ENCODE data around the gene HIGD1B.
"Not testable (repeated sequence)": the region's sequence is repeated elsewhere in the genome, so short reads cannot be mapped to it uniquely, and the experiment has no call there.

Gene HIGD1B

DNA sequence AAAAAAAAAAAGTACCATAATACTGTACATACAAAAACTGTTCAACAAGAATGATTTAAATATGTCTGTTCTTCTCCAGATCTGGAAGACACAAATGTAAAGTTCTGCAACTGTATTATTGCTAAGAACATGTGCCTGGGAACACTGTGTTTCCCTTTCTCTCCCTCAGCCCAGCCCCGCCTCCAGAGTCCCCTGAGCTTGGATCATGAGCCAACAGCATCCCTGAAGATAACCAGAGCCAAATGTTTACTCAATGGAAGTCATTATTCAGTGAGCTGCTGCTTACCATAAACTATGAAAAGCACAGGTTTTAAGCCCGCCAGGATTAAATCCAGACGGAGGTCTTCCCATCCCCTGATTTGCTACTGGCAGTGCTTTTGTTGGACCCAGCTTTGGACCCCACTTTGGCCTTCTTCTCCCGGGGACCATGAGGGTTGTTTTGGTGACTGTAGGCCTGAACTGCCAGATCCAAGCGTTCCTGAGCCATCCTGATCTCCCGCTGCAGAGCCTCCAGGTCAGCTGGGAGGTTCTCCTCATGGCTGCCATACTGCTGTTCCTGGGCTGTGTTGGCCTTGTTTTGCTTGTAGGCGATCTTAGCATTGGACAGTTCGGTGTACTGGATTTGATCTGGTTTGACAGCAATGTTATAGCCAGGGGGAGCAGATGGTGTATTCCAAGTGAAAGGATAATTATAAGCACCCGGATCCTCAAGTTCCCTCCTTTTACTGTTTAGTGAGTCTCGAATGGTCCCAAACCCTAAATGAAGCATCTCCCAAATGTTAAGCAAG is 43.2 kb upstream of the HIGD1B start:
- DNase-seq (ENCODE audit: low read depth in 1 of 2, low spot score in 1 of 2), result no peak
- Histone ChIP-seq H3K27ac (replicated peaks) (no peak overlapping the region), H3K27me3 (ENCODE audit: insufficient read depth, poor library complexity, severe bottlenecking) (peaks cover 15% of the 10 kb centered on the region), H3K4me3 (replicated peaks; ENCODE audit: insufficient read depth, low read length) (no peak overlapping the region)
- TF ChIP-seq POLR2AphosphoS5 (IDR thresholded peaks at IDR 0.05; ENCODE audit: low read depth), result no peak

DNA sequence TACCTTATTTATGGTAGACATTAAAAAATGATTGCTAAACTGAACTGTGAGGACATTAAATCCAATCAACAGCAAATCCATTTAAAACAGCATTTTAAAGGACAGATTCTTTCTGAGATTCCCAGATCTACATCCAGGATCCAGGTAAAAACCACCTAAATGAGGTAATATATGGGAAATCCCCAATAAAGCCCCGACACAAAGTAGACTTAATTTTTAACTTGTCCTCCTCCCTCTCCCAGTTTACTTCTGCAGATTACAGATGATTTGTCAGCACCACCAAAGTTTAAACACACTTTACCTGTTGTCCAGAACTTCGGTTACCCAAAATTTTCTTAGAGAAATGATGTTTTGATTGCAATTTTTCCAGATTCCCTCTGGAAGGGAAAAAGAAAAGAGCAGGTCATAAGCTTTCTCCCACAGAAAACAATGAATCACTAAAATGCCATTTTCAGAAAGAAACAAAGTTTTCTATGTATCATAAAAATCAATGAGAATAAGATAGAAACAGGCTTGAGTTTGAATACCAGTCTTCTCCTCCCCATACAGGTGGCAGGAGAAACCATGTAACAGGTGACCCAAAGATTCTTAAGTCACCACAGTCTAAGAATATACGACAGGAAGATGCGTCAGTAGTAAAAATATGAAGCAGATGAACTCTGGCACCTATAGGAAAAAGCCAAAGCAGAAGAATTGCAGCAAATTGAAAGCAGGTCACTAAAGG is 40.4 kb upstream of the HIGD1B start:
- Histone ChIP-seq H3K4me3 (replicated peaks; ENCODE audit: insufficient read depth, low read length) (no peak overlapping the region), H3K27me3 (ENCODE audit: insufficient read depth, poor library complexity, severe bottlenecking) (peaks cover 15% of the 10 kb centered on the region), H3K27ac (replicated peaks) (no peak overlapping the region)
- DNase-seq (ENCODE audit: low read depth in 1 of 2, low spot score in 1 of 2), result no peak
- TF ChIP-seq GABPA (IDR thresholded peaks at IDR 0.05; ENCODE audit: low read depth) (no peak), SPI1 (IDR thresholded peaks at IDR 0.05; ENCODE audit: borderline replicate concordance, low read depth) (no peak), POLR2AphosphoS5 (IDR thresholded peaks at IDR 0.05; ENCODE audit: low read depth) (no peak)
- TF ChIP-seq, protein P1, sequence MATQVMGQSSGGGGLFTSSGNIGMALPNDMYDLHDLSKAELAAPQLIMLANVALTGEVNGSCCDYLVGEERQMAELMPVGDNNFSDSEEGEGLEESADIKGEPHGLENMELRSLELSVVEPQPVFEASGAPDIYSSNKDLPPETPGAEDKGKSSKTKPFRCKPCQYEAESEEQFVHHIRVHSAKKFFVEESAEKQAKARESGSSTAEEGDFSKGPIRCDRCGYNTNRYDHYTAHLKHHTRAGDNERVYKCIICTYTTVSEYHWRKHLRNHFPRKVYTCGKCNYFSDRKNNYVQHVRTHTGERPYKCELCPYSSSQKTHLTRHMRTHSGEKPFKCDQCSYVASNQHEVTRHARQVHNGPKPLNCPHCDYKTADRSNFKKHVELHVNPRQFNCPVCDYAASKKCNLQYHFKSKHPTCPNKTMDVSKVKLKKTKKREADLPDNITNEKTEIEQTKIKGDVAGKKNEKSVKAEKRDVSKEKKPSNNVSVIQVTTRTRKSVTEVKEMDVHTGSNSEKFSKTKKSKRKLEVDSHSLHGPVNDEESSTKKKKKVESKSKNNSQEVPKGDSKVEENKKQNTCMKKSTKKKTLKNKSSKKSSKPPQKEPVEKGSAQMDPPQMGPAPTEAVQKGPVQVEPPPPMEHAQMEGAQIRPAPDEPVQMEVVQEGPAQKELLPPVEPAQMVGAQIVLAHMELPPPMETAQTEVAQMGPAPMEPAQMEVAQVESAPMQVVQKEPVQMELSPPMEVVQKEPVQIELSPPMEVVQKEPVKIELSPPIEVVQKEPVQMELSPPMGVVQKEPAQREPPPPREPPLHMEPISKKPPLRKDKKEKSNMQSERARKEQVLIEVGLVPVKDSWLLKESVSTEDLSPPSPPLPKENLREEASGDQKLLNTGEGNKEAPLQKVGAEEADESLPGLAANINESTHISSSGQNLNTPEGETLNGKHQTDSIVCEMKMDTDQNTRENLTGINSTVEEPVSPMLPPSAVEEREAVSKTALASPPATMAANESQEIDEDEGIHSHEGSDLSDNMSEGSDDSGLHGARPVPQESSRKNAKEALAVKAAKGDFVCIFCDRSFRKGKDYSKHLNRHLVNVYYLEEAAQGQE (IDR thresholded peaks at IDR 0.05; ENCODE audit: insufficient replicate concordance, low read depth), result no peak
- TF ChIP-seq, protein P2, sequence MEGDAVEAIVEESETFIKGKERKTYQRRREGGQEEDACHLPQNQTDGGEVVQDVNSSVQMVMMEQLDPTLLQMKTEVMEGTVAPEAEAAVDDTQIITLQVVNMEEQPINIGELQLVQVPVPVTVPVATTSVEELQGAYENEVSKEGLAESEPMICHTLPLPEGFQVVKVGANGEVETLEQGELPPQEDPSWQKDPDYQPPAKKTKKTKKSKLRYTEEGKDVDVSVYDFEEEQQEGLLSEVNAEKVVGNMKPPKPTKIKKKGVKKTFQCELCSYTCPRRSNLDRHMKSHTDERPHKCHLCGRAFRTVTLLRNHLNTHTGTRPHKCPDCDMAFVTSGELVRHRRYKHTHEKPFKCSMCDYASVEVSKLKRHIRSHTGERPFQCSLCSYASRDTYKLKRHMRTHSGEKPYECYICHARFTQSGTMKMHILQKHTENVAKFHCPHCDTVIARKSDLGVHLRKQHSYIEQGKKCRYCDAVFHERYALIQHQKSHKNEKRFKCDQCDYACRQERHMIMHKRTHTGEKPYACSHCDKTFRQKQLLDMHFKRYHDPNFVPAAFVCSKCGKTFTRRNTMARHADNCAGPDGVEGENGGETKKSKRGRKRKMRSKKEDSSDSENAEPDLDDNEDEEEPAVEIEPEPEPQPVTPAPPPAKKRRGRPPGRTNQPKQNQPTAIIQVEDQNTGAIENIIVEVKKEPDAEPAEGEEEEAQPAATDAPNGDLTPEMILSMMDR (IDR thresholded peaks at IDR 0.05; ENCODE audit: insufficient read depth, low read length), result no peak

GRCh38 chr17:44807817-44808155 is 39.9 kb upstream of the HIGD1B start:
- Histone ChIP-seq H3K27ac (replicated peaks) (no peak overlapping the region), H3K4me3 (replicated peaks; ENCODE audit: insufficient read depth, low read length) (no peak overlapping the region), H3K27me3 (ENCODE audit: insufficient read depth, poor library complexity, severe bottlenecking) (peaks cover 15% of the 10 kb centered on the region)
- DNase-seq (ENCODE audit: low read depth in 1 of 2, low spot score in 1 of 2), result no peak
- TF ChIP-seq, protein P1 (IDR thresholded peaks at IDR 0.05; ENCODE audit: insufficient replicate concordance, low read depth), result no peak
- TF ChIP-seq SPI1 (IDR thresholded peaks at IDR 0.05; ENCODE audit: borderline replicate concordance, low read depth), result no peak
- no peak for TF ChIP-seq GABPA (IDR thresholded peaks at IDR 0.05; ENCODE audit: low read depth)
- no peak for TF ChIP-seq POLR2AphosphoS5 (IDR thresholded peaks at IDR 0.05; ENCODE audit: low read depth)

- H3K4me3 ChIP-seq (replicated peaks; ENCODE audit: insufficient read depth, low read length), result no peak overlapping the region
- no peak for DNase-seq (ENCODE audit: low read depth in 1 of 2, low spot score in 1 of 2)
- H3K27ac ChIP-seq (replicated peaks), result no peak overlapping the region
- peaks cover 15% of the 10 kb centered on the region for H3K27me3 ChIP-seq (ENCODE audit: insufficient read depth, poor library complexity, severe bottlenecking)
- TF ChIP-seq, protein P2 (IDR thresholded peaks at IDR 0.05; ENCODE audit: insufficient read depth, low read length), result no peak
- TF ChIP-seq, protein P1 (IDR thresholded peaks at IDR 0.05; ENCODE audit: insufficient replicate concordance, low read depth), result no peak
- TF ChIP-seq SPI1 (IDR thresholded peaks at IDR 0.05; ENCODE audit: borderline replicate concordance, low read depth), result no peak
- TF ChIP-seq GABPA (IDR thresholded peaks at IDR 0.05; ENCODE audit: low read depth), result no peak
- no peak for TF ChIP-seq POLR2AphosphoS5 (IDR thresholded peaks at IDR 0.05; ENCODE audit: low read depth)
Observed at GRCh38 chr17:44808156-44808555, 39.5 kb upstream of the HIGD1B start.

GRCh38 chr17:44808656-44809388 is 38.9 kb upstream of the HIGD1B start:
- not testable (repeated sequence) for H3K27ac ChIP-seq (replicated peaks); H3K4me3 ChIP-seq (replicated peaks; ENCODE audit: insufficient read depth, low read length); DNase-seq (ENCODE audit: low read depth in 1 of 2, low spot score in 1 of 2)
- H3K27me3 ChIP-seq (ENCODE audit: insufficient read depth, poor library complexity, severe bottlenecking), result peaks cover 15% of the 10 kb centered on the region
